ENCODE data around the gene MIPOL1. TPM values are rescaled to one million over a fixed set of nuclear protein-coding genes. Genes with fewer than 3 reads are reported as not detected.
A peak's percentile ranks its signal among the peaks of the same experiment; 100 is the strongest.

MIPOL1 gene
- total RNA-seq, 6 experiments from 2014 or later: 3.0 to 5.7 (median 4.0) TPM

GRCh38 chr14:37247791-37248461 is 50.2 kb downstream of the MIPOL1 start:
- ATAC-seq: peak; percentile 48 to 85 (median 78)
- H3K36me3 ChIP-seq: no peaks in the 10 kb centered on the region

GRCh38 chr14:37251775-37252174 is 54.0 kb downstream of the MIPOL1 start:
- Histone ChIP-seq H3K27me3 (no peaks in the 10 kb centered on the region), H3K4me1 (peaks cover 0 to 42% (median 6%) of the 10 kb centered on the region in 4 donors), H3K36me3 (no peaks in the 10 kb centered on the region), H3K27ac (peak overlapping the region in 2 of 3 donors; percentile 17 to 38), H3K9me3 (no peaks in the 10 kb centered on the region), H3K4me3 (no peak overlapping the region)
- ATAC-seq: peak in 3 of 4 donors; percentile 43 to 56 (median 44)
- TF ChIP-seq POLR2A (IDR thresholded peaks at IDR 0.05) (no peak), CTCF (IDR thresholded peaks at IDR 0.05) (peak; percentile 13 to 45 (median 20))
- intact Hi-C loops (cut with DNase I): no loop called here
- no peak for DNase-seq

More at GRCh38 chr14:37247791-37248461, 50.2 kb downstream of the MIPOL1 start:
- H3K27ac ChIP-seq: peak overlapping the region in 2 of 3 donors; percentile 45 to 63
- H3K9me3 ChIP-seq: no peaks in the 10 kb centered on the region
- WGBS (ENCODE audit: insufficient coverage, low coverage, low lambda C conversion rate, missing lambda C conversion rate): 24% methylated on average over 2 of the region's 3 CpGs
- peaks cover 0 to 49% (median 6%) of the 10 kb centered on the region in 4 donors for H3K4me1 ChIP-seq
- no peak for TF ChIP-seq CTCF (IDR thresholded peaks at IDR 0.05)
- TF ChIP-seq POLR2A (IDR thresholded peaks at IDR 0.05): no peak
- H3K4me3 ChIP-seq: no peak overlapping the region
- intact Hi-C loops (cut with DNase I): loop anchor here in 1 of 2 donors (5.0 kb wide), 1 partner anchor 344 kb away; no protein-coding TSS in a partner anchor
- no peak for DNase-seq
- no peaks in the 10 kb centered on the region for H3K27me3 ChIP-seq

GRCh38 chr14:37252434-37252833 is 54.7 kb downstream of the MIPOL1 start:
- Histone ChIP-seq H3K4me3 (no peak overlapping the region), H3K27ac (peak overlapping the region in 2 of 3 donors; percentile 17 to 38), H3K27me3 (no peaks in the 10 kb centered on the region), H3K36me3 (no peaks in the 10 kb centered on the region), H3K4me1 (peaks cover 0 to 37% (median 6%) of the 10 kb centered on the region in 4 donors), H3K9me3 (no peaks in the 10 kb centered on the region)
- intact Hi-C loops (cut with DNase I): no loop called here
- TF ChIP-seq POLR2A (IDR thresholded peaks at IDR 0.05) (no peak), CTCF (IDR thresholded peaks at IDR 0.05) (no peak)
- ATAC-seq: peak in 3 of 4 donors; percentile 48 to 70 (median 62)
- 44% methylated on average over 1 of the region's 1 CpG for WGBS (ENCODE audit: insufficient coverage, low coverage, low lambda C conversion rate, missing lambda C conversion rate)
- no peak for DNase-seq

- Histone ChIP-seq H3K27ac (no peak overlapping the region), H3K4me1 (peaks cover 0 to 28% (median 4%) of the 10 kb centered on the region in 4 donors), H3K27me3 (no peaks in the 10 kb centered on the region), H3K36me3 (no peaks in the 10 kb centered on the region), H3K9me3 (no peaks in the 10 kb centered on the region), H3K4me3 (no peak overlapping the region)
- DNase-seq (no peak), ATAC-seq (no peak)
- WGBS (ENCODE audit: insufficient coverage, low coverage, low lambda C conversion rate, missing lambda C conversion rate): 59% methylated on average over 1 of the region's 1 CpG
- TF ChIP-seq POLR2A (IDR thresholded peaks at IDR 0.05) (no peak), CTCF (IDR thresholded peaks at IDR 0.05) (no peak)
- intact Hi-C loops (cut with DNase I): no loop called here
Measured at GRCh38 chr14:37253905-37254304, 56.2 kb downstream of the MIPOL1 start.
